ENCODE measurements around the gene STPG4.

GRCh38 chr2:47189635-47190034 lies 34.5 kb upstream of the STPG4 start:
- no peak for TF ChIP-seq CTCF (IDR thresholded peaks at IDR 0.05)
- TF ChIP-seq POLR2A (IDR thresholded peaks at IDR 0.05): no peak

Data from lower leg skin (tissue), 3 donors.